MM.1S (cell line): ENCODE data around the gene DLL4.

ENCODE experiments used
- DNase-seq: peaks from one replicate; pipeline ENCODE4 v3.0.0-alpha.2; 2015
- H2AFZ ChIP-seq: fragments of 300-600 bp; sonication (generic); 2 replicates; pipeline ENCODE4 v1.6.0; 2016; ENCODE audit warnings: antibody characterized with exemption, low read length
- H3F3A ChIP-seq: fragments of 300-600 bp; sonication (generic); 2 replicates; pipeline ENCODE4 v1.6.1; 2016; ENCODE audit warnings: mild to moderate bottlenecking, antibody characterized with exemption, low read length, moderate library complexity, mixed read lengths; ENCODE audit not compliant: insufficient read depth
- H3K27ac ChIP-seq: fragments of 300-600 bp; sonication (generic); 2 replicates; pipeline ENCODE4 v1.5.1; 2016; ENCODE audit warnings: mild to moderate bottlenecking, low read length
- H3K27me3 ChIP-seq: fragments of 300-600 bp; sonication (generic); replicated peaks from 2 replicates; pipeline ENCODE4 v1.6.0; 2016; ENCODE audit warnings: low read length; ENCODE audit not compliant: insufficient read depth
- H3K36me3 ChIP-seq: fragments of 300-600 bp; sonication (generic); replicated peaks from 2 replicates; pipeline ENCODE4 v1.6.1; 2016; ENCODE audit warnings: mild to moderate bottlenecking, low read length, mixed read lengths; ENCODE audit not compliant: insufficient read depth
- H3K4me1 ChIP-seq: fragments of 300-600 bp; sonication (generic); 2 replicates; pipeline ENCODE4 v1.6.1; 2016; ENCODE audit warnings: low read length, mixed read lengths
- H3K4me2 ChIP-seq: fragments of 300-600 bp; sonication (generic); 2 replicates; pipeline ENCODE4 v1.6.0; 2016; ENCODE audit warnings: low read depth, low read length
- H3K4me3 ChIP-seq: fragments of 300-600 bp; sonication (generic); 2 replicates; pipeline ENCODE4 v1.5.1; 2016; ENCODE audit warnings: low read length, mixed read lengths
- H3K79me2 ChIP-seq: fragments of 300-600 bp; sonication (generic); 2 replicates; pipeline ENCODE4 v1.6.1; 2016; ENCODE audit warnings: mixed run types, low read length, mixed read lengths
- H3K9ac ChIP-seq: fragments of 300-600 bp; sonication (generic); 2 replicates; pipeline ENCODE4 v1.6.1; 2016; ENCODE audit warnings: low read length, mixed read lengths
- H3K9me2 ChIP-seq: fragments of 300-600 bp; sonication (generic); replicated peaks from 2 replicates; pipeline ENCODE4 v1.6.1; 2016; ENCODE audit warnings: mild to moderate bottlenecking, low read length, mixed read lengths; ENCODE audit not compliant: insufficient read depth
- H3K9me3 ChIP-seq: fragments of 300-600 bp; sonication (generic); replicated peaks from 2 replicates; pipeline ENCODE4 v1.6.1; 2016; ENCODE audit warnings: mild to moderate bottlenecking, low read length, mixed read lengths; ENCODE audit not compliant: insufficient read depth
- H4K20me1 ChIP-seq: fragments of 300-600 bp; sonication (generic); 2 replicates; pipeline ENCODE4 v1.6.1; 2016; ENCODE audit warnings: mild to moderate bottlenecking, low read length, moderate library complexity, mixed read lengths; ENCODE audit not compliant: insufficient read depth
- EZH2 ChIP-seq: fragments of 300-600 bp; sonication (generic); optimal IDR thresholded peaks from 2 replicates; pipeline ENCODE3; 2017; ENCODE audit warnings: low read depth, mild to moderate bottlenecking, antibody characterized with exemption, low read length, mixed read lengths
- EZH2phosphoT487 ChIP-seq: fragments of 300-600 bp; sonication (generic); IDR thresholded peaks from 2 replicates; pipeline ENCODE4 v1.6.1; 2018; ENCODE audit warnings: antibody characterized with exemption, low read length
- TF ChIP-seq, protein P1 (sequence below): fragments of 300-600 bp; sonication (generic); IDR thresholded peaks from 2 replicates; pipeline ENCODE4 v1.5.1; 2016; ENCODE audit warnings: antibody characterized with exemption, low read length, mixed read lengths

DLL4 gene

DNA sequence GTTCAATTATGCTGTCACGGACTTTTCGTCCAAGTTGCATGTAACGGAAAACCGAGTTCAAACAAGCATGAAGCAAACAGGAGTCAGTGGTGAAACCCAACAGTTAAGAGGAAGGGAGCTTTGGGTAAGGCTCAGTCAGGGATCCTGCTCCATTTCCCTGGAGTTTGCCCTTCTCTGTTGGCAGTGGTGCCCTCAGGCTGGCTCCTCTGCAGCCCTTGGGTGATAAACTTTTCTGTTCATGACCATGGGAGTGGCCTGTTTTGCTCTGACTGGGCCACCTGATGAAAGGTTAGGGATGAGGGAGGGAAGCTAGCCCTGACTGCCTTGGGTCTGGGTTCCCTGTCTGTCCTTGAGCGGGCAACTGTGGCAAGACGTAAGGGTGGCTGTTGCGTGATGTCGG, 40.2 kb downstream of the DLL4 start:
- Histone ChIP-seq H3K4me2 (no peak overlapping the region), H3K79me2 (no peaks in the 10 kb centered on the region), H3F3A (no peaks in the 10 kb centered on the region), H3K9me3 (no peaks in the 10 kb centered on the region), H3K27me3 (no peaks in the 10 kb centered on the region), H3K36me3 (no peaks in the 10 kb centered on the region), H3K4me1 (no peaks in the 10 kb centered on the region), H3K9ac (no peak overlapping the region), H3K9me2 (no peaks in the 10 kb centered on the region), H3K27ac (no peak overlapping the region), H4K20me1 (no peaks in the 10 kb centered on the region), H2AFZ (no peak overlapping the region), H3K4me3 (no peak overlapping the region)
- TF ChIP-seq EZH2phosphoT487 (no peak), EZH2 (no peak)
- TF ChIP-seq, protein P1, sequence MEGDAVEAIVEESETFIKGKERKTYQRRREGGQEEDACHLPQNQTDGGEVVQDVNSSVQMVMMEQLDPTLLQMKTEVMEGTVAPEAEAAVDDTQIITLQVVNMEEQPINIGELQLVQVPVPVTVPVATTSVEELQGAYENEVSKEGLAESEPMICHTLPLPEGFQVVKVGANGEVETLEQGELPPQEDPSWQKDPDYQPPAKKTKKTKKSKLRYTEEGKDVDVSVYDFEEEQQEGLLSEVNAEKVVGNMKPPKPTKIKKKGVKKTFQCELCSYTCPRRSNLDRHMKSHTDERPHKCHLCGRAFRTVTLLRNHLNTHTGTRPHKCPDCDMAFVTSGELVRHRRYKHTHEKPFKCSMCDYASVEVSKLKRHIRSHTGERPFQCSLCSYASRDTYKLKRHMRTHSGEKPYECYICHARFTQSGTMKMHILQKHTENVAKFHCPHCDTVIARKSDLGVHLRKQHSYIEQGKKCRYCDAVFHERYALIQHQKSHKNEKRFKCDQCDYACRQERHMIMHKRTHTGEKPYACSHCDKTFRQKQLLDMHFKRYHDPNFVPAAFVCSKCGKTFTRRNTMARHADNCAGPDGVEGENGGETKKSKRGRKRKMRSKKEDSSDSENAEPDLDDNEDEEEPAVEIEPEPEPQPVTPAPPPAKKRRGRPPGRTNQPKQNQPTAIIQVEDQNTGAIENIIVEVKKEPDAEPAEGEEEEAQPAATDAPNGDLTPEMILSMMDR, result no peak
- DNase-seq, result no peak

DNA sequence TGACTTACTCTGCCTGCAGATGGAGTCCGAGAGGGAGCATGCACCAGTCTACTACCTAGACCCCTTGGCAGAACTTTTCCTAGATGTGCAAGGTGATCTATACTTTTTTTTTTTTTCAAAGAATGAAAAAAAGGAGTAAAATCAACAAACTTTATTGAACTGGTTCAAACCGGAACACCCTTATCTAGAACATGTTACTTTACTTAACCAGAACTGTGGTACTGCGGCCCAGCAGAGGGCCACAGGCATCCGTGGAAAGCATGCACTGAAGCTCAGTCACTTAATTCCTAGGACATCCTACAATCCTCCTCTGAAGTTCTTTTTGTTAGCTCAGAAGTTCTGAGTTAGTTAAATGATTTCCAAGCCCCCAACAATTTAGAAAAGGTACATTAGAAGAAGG, 45.7 kb downstream of the DLL4 start:
- H2AFZ ChIP-seq, result no peak overlapping the region

DNA sequence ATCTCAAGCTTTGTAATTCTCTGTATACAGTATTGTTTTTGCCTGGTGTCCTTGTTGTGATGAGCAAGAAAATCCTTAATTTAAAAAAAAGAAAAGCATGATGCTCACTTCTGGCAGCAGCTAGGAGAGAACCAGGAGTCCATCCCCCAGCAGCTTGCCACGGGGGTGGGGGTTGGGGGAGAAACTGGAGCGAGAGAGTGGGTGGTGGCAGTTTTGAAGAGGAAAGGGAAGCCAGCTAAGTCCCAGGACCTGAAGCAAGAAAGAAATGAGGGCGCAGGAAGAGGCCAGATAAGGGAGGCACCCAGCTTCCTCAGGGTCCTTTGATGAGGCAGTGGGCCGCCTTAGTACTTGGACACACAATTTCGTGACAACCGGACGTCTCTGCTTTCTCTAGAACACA, 47.7 kb downstream of the DLL4 start:
- Histone ChIP-seq H3K27ac (no peak overlapping the region), H3F3A (no peaks in the 10 kb centered on the region), H3K27me3 (no peaks in the 10 kb centered on the region), H4K20me1 (no peaks in the 10 kb centered on the region), H2AFZ (no peak overlapping the region), H3K4me1 (no peaks in the 10 kb centered on the region), H3K9me2 (no peaks in the 10 kb centered on the region), H3K36me3 (no peaks in the 10 kb centered on the region; the same call in none of the 2 replicates), H3K9ac (no peak overlapping the region), H3K79me2 (no peaks in the 10 kb centered on the region), H3K9me3 (no peaks in the 10 kb centered on the region), H3K4me3 (no peak overlapping the region), H3K4me2 (no peak overlapping the region)
- no peak for DNase-seq
- TF ChIP-seq EZH2phosphoT487 (no peak), EZH2 (no peak)
- TF ChIP-seq, protein P1, result no peak

More for the DNA sequence above, 45.7 kb downstream of the DLL4 start:
- Histone ChIP-seq H3K4me2 (no peak overlapping the region), H4K20me1 (no peaks in the 10 kb centered on the region), H3K4me1 (no peaks in the 10 kb centered on the region), H3K27ac (no peak overlapping the region), H3K27me3 (no peaks in the 10 kb centered on the region), H3K79me2 (no peaks in the 10 kb centered on the region), H3K9me2 (no peaks in the 10 kb centered on the region), H3F3A (no peaks in the 10 kb centered on the region), H3K4me3 (no peak overlapping the region), H3K9ac (no peak overlapping the region), H3K36me3 (no peaks in the 10 kb centered on the region; the same call in none of the 2 replicates), H3K9me3 (no peaks in the 10 kb centered on the region)
- no peak for TF ChIP-seq EZH2
- TF ChIP-seq, protein P1, result no peak
- no peak for TF ChIP-seq EZH2phosphoT487
- no peak for DNase-seq
